Measurements from ENCODE around the gene IL11.
A peak's percentile ranks its signal among the peaks of the same experiment; 100 is the strongest.

IL11 gene

DNA sequence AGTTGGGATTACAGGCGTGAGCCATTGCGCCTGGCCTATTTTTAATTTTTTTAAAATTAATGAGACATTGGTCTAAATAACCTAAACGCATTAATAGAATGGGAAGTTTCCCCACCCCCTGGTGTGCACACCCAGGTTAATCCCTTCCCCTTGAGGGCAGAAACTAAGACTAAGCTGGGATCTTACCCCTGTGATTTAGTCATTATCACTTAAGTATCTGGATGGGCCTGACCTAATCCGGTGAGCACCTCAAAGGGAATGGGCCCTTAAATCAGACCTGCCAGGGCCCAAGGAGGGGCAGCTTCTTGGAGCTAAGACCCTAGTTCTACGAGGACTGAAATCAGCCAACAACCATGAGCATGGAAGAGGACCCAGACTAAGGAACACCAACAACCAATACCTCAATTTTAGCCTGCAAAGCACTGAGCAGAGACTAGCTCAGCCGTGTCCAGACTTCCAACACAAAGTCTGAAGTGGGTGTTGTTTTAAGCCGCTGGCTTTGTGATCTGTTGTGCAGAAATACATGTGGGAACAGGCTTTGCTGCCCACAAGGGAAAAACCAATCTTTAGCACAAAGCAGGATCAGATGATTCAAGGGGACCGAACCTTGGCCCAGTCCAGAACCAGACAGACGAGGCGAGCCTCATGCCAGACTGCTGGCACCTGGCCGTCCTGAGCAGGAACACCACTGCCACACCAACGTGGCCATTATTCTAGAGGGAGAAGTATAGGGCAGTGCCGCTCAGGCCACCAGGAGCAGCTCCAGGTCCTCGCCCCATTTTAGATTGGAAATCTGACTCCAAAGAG, 30.2 kb upstream of the IL11 start:
- H3K36me3 Mint-ChIP-seq: no peaks in the 10 kb centered on the region
- no peaks in the 10 kb centered on the region for H3K9me3 Mint-ChIP-seq (ENCODE audit: low read depth)
- no peaks in the 10 kb centered on the region for H3K27me3 Mint-ChIP-seq
- H3K4me1 Mint-ChIP-seq (ENCODE audit: low read depth): peaks cover 10% of the 10 kb centered on the region
- no peak overlapping the region for H3K4me3 Mint-ChIP-seq
- peak overlapping the region; percentile 22 for H3K27ac Mint-ChIP-seq

DNA sequence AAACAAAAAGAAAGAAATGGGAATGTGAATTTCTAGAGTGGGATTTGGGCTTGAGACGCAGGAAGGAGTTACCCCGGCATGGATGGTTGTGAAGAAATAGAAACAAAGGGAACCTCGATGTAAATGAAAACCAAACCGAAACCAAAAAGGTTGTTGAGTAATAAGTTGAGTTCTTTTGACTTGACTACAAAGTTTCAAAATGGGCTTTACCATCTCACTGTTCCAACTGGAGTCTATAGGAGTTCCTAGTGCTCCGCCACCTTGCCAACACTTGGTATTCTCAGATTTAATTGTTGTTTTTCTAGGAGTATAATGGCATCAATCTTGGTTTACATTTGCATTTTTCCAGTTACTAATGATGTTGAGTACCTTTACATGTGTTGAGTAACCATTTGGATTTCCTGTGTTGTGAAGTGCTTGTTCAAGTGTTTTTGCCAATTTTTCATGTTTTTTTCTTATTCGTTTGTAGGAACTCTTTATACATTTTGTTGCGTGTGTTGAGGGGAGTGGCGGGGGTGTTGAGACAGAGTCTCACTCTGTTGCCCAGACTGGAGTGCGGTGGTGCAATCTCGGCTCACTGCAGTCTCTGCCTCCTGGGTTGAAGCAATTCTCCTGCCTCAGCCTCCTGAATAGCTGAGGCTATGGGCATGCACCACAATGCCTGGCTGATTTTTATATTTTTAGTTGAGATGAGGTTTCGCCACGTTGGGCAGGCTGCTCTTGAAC, 28.1 kb upstream of the IL11 start:
- Mint-ChIP-seq H3K4me3 (no peak overlapping the region), H3K27me3 (no peaks in the 10 kb centered on the region), H3K36me3 (no peaks in the 10 kb centered on the region), H3K9me3 (ENCODE audit: low read depth) (no peaks in the 10 kb centered on the region), H3K27ac (no peak overlapping the region), H3K4me1 (ENCODE audit: low read depth) (peaks cover 7% of the 10 kb centered on the region)

DNA sequence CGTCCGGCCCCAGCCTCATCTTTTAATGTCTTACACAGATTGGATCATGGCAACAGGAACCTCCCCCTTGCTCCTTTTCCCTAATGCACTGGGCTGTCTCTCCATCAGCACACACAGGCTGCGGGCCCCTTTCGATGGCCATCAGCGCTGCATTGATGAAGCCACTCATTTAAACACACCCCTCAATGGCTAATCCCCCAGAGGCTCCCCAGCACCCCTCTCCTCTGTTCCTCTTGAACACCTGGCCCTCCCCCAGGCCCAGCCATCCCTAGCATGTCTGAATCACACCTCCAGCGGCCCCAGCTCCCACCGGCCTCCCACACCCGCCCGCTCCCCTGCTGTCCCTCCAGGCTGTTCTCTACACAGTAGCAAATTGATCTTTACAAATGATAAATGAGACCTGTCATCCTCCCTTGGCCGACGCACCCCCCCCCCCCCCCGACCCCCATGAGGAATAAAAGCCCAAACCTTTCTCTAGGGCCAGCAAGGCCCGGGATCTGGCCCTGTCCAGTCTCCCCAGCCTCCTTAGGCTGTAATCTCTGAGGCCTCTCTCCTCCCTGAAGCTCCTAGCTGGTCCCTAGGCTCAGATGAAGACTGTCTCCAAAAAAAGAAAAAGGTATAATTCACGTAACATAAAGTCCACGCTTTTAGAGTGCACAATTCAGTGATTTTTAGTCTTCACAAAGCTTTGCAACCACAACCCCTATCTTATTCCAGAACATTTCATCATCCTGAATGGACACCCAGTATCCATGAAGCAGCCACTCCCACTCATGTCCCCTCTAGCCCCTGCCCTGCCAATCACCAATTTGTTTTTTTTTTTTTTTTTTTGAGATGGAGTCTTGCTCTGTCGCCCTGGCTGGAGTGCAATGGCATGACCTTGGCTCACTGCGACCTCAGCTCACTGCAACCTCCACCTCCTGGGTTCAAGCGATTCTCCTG, 22.8 kb upstream of the IL11 start:
- Mint-ChIP-seq H3K27ac (no peak overlapping the region), H3K9me3 (ENCODE audit: low read depth) (no peaks in the 10 kb centered on the region), H3K4me3 (no peak overlapping the region), H3K4me1 (ENCODE audit: low read depth) (peaks cover 30% of the 10 kb centered on the region), H3K36me3 (peaks cover 2% of the 10 kb centered on the region), H3K27me3 (no peaks in the 10 kb centered on the region)

DNA sequence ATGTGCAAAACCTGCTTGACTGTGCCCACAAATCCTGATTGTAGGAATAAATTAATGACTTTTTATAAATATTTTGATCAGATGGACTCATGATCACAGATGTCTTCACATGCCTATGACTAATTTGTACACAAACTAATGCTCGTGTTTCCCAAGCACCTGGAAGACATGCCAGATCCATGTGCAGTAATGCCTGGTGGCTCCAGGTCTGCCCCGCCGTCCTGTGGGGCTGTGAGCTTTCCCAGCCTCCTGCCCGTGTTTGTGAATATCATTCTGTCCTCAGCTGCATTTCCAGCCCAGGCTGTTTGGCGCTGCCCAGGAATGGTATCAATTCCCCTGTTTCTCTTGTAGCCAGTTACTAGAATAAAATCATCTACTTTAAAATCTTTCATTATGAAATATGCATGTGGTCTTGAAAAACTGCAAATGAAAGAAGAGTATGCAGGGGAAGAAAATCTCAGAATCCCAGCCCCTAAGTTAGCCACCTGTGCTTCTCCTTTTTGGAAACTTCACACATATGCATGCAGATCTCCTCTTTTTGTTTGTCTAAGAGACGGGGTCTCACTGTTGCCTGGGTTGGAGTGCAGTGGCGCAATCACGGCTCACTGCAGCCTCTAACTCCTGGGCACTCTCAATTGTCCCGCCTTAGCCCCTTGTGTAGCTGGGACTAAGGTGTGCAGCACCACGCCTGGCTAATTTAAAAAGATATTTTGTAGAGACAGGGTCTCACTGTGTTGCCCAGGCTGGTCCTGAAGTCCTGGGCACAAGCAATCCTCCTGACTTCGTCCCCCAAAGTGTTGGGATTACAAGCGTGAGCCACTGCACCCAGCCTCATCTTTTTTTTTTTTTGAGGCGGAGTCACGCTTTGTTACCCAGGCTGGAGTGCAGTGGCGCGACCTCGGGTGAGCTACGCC, 21.7 kb upstream of the IL11 start:
- peaks cover 34% of the 10 kb centered on the region for H3K4me1 Mint-ChIP-seq (ENCODE audit: low read depth)
- no peaks in the 10 kb centered on the region for H3K9me3 Mint-ChIP-seq (ENCODE audit: low read depth)
- peaks cover 2% of the 10 kb centered on the region for H3K36me3 Mint-ChIP-seq
- peak overlapping the region; percentile 16 for H3K27ac Mint-ChIP-seq
- H3K27me3 Mint-ChIP-seq: no peaks in the 10 kb centered on the region
- no peak overlapping the region for H3K4me3 Mint-ChIP-seq

DNA sequence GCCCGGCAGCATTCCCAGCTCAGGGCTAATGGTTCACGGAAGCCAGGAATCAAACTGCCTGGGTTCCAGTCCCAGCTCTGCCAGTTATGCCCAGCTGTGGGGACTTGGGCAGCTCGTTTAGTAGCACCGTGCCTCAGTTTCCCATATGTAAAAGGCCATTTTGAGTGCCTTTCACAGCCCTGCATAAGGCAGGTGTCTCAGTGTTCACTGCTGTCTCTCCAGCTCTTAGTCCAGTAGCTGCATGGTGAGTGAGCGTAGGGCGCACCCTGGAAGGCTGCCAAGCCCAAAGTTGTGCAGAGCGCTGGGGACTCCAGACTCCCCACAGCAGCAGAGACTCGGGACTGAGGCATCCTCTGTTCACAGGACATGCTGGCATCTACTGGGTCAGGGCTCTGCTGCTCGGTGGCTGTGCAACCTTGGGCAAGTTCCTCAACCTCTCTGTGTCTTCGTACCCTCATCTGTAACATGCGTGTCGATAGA, 21.0 kb upstream of the IL11 start:
- H3K27ac Mint-ChIP-seq: peak overlapping the region; percentile 16
- no peaks in the 10 kb centered on the region for H3K27me3 Mint-ChIP-seq
- H3K9me3 Mint-ChIP-seq (ENCODE audit: low read depth): no peaks in the 10 kb centered on the region
- peaks cover 8% of the 10 kb centered on the region for H3K36me3 Mint-ChIP-seq
- no peak overlapping the region for H3K4me3 Mint-ChIP-seq
- H3K4me1 Mint-ChIP-seq (ENCODE audit: low read depth): peaks cover 35% of the 10 kb centered on the region

DNA sequence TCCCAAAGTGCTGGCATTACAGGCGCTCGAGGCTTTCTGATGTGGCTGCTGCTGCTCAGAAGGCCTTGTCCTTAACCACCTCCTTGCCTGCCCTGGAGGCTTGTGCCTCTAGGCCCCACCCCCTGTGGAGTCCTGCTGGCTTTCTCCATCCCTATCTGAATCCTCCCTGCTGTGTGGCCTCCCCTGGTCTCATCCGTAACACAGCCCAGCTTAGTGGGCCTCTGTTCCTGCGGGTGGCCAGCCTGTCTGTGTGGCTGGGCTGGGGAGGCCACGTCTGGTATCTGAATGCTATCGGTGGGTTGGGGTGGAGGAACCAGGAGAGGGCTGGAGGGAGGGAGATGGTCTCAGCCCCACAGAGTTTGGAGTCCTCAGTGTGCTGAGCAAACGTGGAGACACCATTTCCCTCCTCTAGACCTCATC, 20.2 kb upstream of the IL11 start:
- Mint-ChIP-seq H3K4me3 (peak overlapping the region; percentile 73), H3K9me3 (ENCODE audit: low read depth) (no peaks in the 10 kb centered on the region), H3K27me3 (no peaks in the 10 kb centered on the region), H3K4me1 (ENCODE audit: low read depth) (peaks cover 35% of the 10 kb centered on the region), H3K36me3 (peaks cover 11% of the 10 kb centered on the region), H3K27ac (peak overlapping the region; percentile 77)

DNA sequence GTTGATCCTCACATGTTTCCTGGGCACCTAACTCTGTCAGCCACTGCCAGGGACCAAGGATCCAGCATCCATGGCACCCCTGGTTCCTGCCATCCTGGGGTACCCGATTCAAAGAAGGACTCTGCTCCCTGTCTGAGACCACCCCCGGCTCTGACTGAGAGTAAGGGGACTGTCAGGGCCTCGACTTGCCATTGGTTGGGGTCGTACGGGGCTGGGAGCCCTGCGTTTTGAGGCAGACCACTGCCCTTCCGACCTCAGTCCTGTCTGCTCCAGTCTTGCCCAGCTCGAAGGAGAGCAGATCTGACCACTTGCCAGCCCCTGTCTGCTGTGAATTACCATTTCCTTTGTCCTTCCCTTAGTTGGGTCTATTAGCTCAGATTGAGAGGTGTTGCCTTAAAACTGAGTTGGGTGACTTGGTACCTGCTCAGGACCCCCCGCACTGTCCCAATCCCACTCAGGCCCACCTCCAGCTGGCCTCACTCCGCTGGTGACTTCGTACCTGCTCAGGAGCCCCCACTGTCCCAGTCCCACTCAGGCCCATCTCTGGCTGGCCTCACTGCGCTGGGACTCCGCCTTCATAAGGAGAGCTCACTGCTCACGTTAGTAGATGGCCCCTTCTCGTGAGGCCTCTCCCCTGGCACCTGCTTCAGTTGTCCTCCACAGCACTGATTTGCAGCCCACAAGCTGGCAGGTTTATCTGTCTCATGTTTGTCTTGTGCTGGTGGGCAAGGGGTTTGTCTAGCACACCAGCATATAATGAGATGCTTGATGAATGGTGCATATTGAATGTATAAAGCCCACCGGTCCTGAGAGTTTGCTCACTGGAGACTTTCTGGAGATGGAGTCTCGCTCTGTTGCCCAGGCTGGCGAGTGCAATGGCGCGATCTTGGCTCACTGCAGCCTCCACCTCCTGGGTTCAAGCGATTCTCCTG, 19.4 kb upstream of the IL11 start:
- Mint-ChIP-seq H3K36me3 (peaks cover 11% of the 10 kb centered on the region), H3K4me1 (ENCODE audit: low read depth) (peaks cover 38% of the 10 kb centered on the region), H3K27ac (peak overlapping the region; percentile 72), H3K9me3 (ENCODE audit: low read depth) (no peaks in the 10 kb centered on the region), H3K4me3 (peak overlapping the region; percentile 98), H3K27me3 (no peaks in the 10 kb centered on the region)

DNA sequence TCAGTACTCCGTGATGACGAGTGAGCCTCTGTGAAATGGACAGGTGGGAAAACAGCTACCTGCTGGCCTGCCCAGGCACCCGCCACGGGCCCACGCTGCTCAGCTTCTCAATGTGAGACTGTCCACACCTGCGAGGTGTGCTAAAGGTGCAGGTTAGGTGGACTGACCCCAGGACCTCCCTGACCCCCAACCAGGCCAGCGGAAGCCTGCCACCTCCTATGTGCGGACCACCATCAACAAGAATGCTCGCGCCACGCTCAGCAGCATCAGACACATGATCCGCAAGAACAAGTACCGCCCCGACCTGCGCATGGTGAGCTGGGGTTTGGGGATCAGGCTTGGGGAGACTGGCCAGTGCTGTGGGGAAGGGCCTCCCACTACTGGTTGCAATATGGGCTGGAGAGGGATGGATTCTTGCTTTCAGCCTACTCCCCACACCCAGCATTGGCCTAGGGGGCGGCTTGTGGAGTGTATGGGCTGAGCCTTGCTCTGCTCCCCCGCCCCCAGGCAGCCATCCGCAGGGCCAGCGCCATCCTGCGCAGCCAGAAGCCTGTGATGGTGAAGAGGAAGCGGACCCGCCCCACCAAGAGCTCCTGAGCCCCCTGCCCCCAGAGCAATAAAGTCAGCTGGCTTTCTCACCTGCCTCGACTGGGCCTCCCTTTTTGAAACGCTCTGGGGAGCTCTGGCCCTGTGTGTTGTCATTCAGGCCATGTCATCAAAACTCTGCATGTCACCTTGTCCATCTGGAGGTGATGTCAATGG, 17.7 kb upstream of the IL11 start:
- H3K27ac Mint-ChIP-seq: peak overlapping the region; percentile 99
- peaks cover 11% of the 10 kb centered on the region for H3K36me3 Mint-ChIP-seq
- peaks cover 46% of the 10 kb centered on the region for H3K4me1 Mint-ChIP-seq (ENCODE audit: low read depth)
- no peaks in the 10 kb centered on the region for H3K9me3 Mint-ChIP-seq (ENCODE audit: low read depth)
- no peaks in the 10 kb centered on the region for H3K27me3 Mint-ChIP-seq
- H3K4me3 Mint-ChIP-seq: peak overlapping the region; percentile 98

DNA sequence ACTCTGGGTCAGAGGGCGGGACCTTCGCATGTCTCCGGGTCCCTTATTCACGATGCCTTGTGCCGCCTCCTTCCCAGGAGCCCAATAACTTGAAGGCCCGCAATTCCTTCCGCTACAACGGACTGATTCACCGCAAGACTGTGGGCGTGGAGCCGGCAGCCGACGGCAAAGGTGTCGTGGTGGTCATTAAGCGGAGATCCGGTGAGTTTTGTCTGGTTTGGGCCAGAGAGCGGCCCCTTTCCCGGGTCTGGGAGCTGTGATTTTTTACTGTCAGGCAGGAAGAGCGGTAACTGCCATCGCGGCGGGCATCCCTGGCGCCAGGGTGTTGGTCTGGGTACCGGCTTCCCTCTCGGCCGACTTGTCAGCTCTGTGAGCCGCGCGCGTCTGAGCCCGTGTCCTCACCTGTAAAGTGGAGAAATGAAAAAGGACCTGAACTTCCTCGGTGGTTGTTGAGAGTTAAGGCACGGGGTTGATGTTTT, 16.3 kb upstream of the IL11 start:
- peaks cover 53% of the 10 kb centered on the region for H3K4me1 Mint-ChIP-seq (ENCODE audit: low read depth)
- peak overlapping the region; percentile 98 for H3K4me3 Mint-ChIP-seq
- H3K27me3 Mint-ChIP-seq: no peaks in the 10 kb centered on the region
- peak overlapping the region; percentile 99 for H3K27ac Mint-ChIP-seq
- H3K36me3 Mint-ChIP-seq: peaks cover 13% of the 10 kb centered on the region
- no peaks in the 10 kb centered on the region for H3K9me3 Mint-ChIP-seq (ENCODE audit: low read depth)

DNA sequence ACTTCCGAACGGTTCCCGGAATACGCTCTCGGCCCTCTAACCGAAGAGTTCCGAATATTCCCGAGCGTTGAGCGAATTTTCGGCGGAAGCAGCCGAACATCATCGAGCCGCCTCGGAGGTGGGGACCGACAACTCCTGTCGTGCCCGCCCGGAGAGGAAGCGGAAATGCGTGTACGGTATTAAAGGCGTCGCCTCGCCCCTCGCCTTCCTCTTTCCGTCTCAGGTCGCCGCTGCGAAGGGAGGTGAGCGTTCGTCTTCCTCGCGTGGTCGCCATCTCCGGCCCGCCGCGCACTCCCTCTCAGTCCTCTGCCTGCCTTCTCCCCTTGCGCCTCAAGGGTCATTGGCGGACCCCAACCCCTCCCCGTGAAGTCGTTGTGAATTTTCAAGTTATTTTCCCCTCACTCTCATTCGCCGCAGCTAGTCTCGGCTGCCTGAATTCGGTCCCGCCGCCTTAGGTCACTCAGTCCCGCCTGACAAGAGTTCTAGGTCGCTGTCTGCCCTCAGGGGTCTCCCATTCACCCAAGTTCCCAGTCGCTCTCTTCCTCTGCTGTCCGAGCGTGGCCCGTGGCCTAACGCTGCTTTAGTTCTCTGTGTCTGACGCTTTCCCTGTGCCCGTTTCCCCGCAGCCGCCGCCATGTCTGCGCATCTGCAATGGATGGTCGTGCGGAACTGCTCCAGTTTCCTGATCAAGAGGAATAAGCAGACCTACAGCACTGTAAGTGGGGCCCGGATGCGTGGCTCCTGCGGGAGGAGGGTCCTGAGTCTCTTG, 15.6 kb upstream of the IL11 start, which contains the start of gene RPL28:
Gene RPL28 (plus strand): TSS at position 209 of the 769 bp plus-strand sequence. CDS start 426 bp downstream, at position 635.
- Mint-ChIP-seq H3K4me1 (ENCODE audit: low read depth) (peaks cover 52% of the 10 kb centered on the region), H3K27me3 (no peaks in the 10 kb centered on the region), H3K27ac (peak within 1 kb of the TSS; percentile 99), H3K9me3 (ENCODE audit: low read depth) (no peaks in the 10 kb centered on the region), H3K36me3 (peaks cover 15% of the 10 kb centered on the region), H3K4me3 (peak within 1 kb of the TSS; percentile 98)

DNA sequence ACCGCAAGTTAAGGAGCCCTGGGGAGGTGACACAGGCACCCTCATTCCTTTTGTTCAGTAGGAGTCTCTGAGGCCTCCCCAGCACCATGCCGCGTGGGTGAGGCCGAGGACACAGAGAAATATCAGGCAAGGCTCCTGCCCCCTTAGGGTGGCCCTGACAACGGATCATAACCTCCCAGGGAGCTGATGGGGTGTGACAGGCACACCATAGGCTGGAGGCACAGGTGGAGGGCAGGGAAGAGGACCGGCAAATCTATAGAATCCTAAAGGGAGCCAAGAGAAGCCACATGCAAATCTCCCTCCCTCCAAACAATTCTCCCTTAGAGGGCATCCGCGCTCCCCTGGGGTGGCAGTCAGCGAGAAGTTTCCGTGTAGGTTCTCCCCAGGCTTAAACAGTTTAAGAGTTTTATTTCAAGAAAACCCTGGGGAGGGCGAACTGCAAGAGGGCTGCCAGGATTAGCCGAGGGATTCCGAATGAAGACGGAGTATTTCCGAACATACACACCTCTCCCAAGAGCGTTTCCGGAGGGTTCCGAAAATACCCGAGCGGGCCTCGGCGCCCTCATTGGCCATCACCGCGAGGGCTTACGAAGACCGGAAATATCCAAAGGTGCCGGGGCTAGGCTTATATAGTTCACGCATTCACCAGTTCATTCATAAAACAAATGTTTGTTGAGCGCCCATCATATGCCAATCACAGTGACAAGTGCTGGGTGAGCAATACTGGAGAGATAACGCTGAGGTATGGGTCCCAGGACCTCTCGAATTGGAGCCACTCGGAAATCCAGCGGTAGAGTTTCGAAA, 14.9 kb upstream of the IL11 start:
- Mint-ChIP-seq H3K36me3 (peaks cover 13% of the 10 kb centered on the region), H3K4me3 (peak overlapping the region; percentile 98), H3K4me1 (ENCODE audit: low read depth) (peaks cover 47% of the 10 kb centered on the region), H3K27ac (peak overlapping the region; percentile 99), H3K9me3 (ENCODE audit: low read depth) (no peaks in the 10 kb centered on the region), H3K27me3 (no peaks in the 10 kb centered on the region)

Data from activated naive CD8-positive, alpha-beta T cell (primary cell).